Nephron progenitor cell (in vitro differentiated cells): ENCODE data around the gene IFNA14.
"Not testable (repeated sequence)": the region's sequence is repeated elsewhere in the genome, so short reads cannot be mapped to it uniquely, and the experiment has no call there.

ENCODE experiments used
- DNase-seq: peaks from one replicate; pipeline ENCODE4 v3.0.0; 2021
- H3K27ac Mint-ChIP-seq: 2 replicates; pipeline ENCODE4 v1.8.0; 2021; ENCODE audit warnings: mild to moderate bottlenecking, moderate library complexity, mixed read lengths
- H3K27me3 Mint-ChIP-seq: 2 replicates; pipeline ENCODE4 v1.8.0; 2021; ENCODE audit warnings: mild to moderate bottlenecking, low read depth, mixed read lengths; ENCODE audit not compliant: poor library complexity
- H3K36me3 Mint-ChIP-seq: 2 replicates; pipeline ENCODE4 v1.8.0; 2021; ENCODE audit warnings: low read depth, mixed read lengths
- H3K4me1 Mint-ChIP-seq: 2 replicates; pipeline ENCODE4 v1.8.0; 2021; ENCODE audit warnings: mixed read lengths
- H3K4me3 Mint-ChIP-seq: 2 replicates; pipeline ENCODE4 v1.8.0; 2021; ENCODE audit warnings: mild to moderate bottlenecking, moderate library complexity, mixed read lengths
- H3K9me3 Mint-ChIP-seq: 2 replicates; pipeline ENCODE4 v1.8.0; 2021; ENCODE audit warnings: mild to moderate bottlenecking, moderate library complexity, mixed read lengths
- TF ChIP-seq, protein P1 (sequence below): fragments of 200-600 bp; sonication (generic); IDR thresholded peaks from 2 replicates; pipeline ENCODE4 v1.5.0; 2021; ENCODE audit warnings: antibody characterized with exemption

The IFNA14 gene

GRCh38 chr9:21251638-21252037 is 11.8 kb upstream of the IFNA14 start:
- Mint-ChIP-seq H3K9me3 (no peaks in the 10 kb centered on the region), H3K36me3 (no peaks in the 10 kb centered on the region), H3K27me3 (peaks cover 43% of the 10 kb centered on the region), H3K4me3 (no peak overlapping the region), H3K4me1 (peaks cover 15% of the 10 kb centered on the region), H3K27ac (no peak overlapping the region)
- DNase-seq, result no peak
- TF ChIP-seq, protein P1, sequence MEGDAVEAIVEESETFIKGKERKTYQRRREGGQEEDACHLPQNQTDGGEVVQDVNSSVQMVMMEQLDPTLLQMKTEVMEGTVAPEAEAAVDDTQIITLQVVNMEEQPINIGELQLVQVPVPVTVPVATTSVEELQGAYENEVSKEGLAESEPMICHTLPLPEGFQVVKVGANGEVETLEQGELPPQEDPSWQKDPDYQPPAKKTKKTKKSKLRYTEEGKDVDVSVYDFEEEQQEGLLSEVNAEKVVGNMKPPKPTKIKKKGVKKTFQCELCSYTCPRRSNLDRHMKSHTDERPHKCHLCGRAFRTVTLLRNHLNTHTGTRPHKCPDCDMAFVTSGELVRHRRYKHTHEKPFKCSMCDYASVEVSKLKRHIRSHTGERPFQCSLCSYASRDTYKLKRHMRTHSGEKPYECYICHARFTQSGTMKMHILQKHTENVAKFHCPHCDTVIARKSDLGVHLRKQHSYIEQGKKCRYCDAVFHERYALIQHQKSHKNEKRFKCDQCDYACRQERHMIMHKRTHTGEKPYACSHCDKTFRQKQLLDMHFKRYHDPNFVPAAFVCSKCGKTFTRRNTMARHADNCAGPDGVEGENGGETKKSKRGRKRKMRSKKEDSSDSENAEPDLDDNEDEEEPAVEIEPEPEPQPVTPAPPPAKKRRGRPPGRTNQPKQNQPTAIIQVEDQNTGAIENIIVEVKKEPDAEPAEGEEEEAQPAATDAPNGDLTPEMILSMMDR, result no peak

GRCh38 chr9:21251190-21251589 is 11.4 kb upstream of the IFNA14 start:
- TF ChIP-seq, protein P1, result no peak

GRCh38 chr9:21244836-21245235 is 5.0 kb upstream of the IFNA14 start:
- H3K36me3 Mint-ChIP-seq, result no peaks in the 10 kb centered on the region
- H3K4me1 Mint-ChIP-seq, result no peaks in the 10 kb centered on the region
- peaks cover 4% of the 10 kb centered on the region for H3K27me3 Mint-ChIP-seq
- peaks cover 5% of the 10 kb centered on the region for H3K9me3 Mint-ChIP-seq
- no peak for DNase-seq
- no peak overlapping the region for H3K4me3 Mint-ChIP-seq
- TF ChIP-seq, protein P1, result no peak
- H3K27ac Mint-ChIP-seq, result no peak overlapping the region

More at GRCh38 chr9:21251190-21251589, 11.4 kb upstream of the IFNA14 start:
- H3K9me3 Mint-ChIP-seq, result peaks cover 3% of the 10 kb centered on the region
- H3K27me3 Mint-ChIP-seq, result peaks cover 39% of the 10 kb centered on the region
- peaks cover 12% of the 10 kb centered on the region for H3K4me1 Mint-ChIP-seq
- no peak for DNase-seq
- no peak overlapping the region for H3K4me3 Mint-ChIP-seq
- H3K36me3 Mint-ChIP-seq, result no peaks in the 10 kb centered on the region
- no peak overlapping the region for H3K27ac Mint-ChIP-seq

DNA sequence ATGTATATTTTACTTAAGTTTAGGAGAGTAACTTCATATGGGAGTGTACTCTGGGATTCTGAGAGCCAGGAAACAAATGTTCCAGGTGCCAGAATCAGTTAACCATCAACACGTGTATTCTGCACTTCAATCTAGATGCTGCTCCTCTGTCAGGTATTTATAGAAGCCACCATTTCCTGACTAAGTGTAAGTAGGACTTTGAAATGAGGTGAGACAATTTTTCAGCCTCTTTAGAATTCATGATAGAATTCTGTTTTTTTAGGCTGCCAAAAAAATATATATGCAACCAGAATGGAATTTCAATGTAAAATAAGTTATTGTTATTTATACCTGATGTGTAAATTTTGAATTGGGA is 3.5 kb downstream of the IFNA14 start:
- peaks cover 27% of the 10 kb centered on the region for H3K27me3 Mint-ChIP-seq
- H3K27ac Mint-ChIP-seq, H3K36me3 Mint-ChIP-seq, H3K9me3 Mint-ChIP-seq, DNase-seq, H3K4me1 Mint-ChIP-seq, H3K4me3 Mint-ChIP-seq: not testable (repeated sequence)

DNA sequence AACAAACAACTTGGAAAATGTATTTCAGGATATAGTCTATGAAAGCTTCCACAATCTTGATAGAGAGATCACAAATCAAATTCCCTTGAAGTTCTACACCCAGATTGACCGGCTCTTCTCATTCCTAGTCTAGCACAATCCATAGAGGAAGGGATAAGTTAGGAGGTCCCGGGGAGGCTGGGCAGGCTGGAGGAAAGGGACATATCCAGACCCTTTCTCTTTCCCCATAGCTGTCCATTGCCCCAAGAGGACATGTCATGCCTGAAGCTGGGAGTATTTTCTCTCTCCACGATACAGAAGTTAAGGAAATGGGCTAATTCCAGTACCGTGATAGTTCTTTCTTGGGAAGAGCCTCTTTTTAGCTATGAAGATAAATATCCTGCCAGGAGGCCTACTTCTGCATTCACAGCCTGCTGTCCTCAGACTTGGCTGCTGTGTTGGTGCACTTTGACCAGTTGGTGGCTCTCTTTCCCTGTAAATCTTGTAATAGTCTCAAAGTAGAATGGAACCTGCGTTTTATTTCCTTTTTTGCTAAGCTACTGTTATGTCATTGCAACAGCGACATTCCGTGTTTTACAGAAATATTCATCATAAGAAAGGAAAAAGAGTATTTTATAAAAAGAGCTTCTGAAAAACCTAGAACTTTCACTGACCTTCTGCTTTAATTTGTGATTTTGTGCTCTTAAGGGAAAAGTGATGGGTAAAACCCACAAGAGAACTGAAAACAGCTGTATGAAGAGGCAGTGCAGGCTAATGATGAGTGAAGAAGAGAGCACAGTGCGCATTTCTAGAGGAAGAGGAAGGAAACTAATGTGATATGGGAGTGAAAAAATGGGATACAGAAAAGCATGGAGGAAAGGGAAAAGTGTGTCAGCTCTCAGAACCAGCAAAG is 4.1 kb downstream of the IFNA14 start:
- H3K36me3 Mint-ChIP-seq, H3K9me3 Mint-ChIP-seq, H3K27ac Mint-ChIP-seq, H3K4me3 Mint-ChIP-seq, H3K4me1 Mint-ChIP-seq: not testable (repeated sequence)
- TF ChIP-seq, protein P1, result peak; percentile 55
- DNase-seq, result peak; percentile 18
- peaks cover 28% of the 10 kb centered on the region for H3K27me3 Mint-ChIP-seq

DNA sequence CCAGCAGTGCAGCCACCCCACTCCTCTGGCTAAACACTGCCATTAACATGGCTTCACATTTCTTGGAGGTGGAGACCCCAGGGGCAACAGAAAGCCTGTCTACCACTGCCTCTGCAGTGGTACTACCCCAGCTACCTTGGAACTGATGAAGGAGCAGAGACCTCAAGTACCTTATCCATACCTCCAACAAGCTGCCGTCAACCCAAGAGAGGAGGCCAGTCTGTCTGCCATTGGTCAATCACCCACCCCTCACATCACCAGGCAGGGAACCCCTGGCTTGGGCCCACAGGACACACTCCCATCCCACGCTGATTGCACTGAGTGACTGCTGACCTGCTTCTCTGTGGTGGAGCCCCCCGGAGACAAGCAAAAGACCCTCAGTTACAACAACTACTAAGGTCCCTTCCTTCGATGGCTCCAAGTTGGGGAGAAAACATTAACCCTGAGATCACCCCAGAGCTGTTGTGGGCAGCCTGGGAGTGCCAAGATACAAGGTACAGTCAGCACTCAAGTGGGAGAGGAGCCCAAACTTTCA is 5.6 kb downstream of the IFNA14 start:
- H3K36me3 Mint-ChIP-seq, result no peaks in the 10 kb centered on the region
- peaks cover 28% of the 10 kb centered on the region for H3K27me3 Mint-ChIP-seq
- no peak overlapping the region for H3K4me3 Mint-ChIP-seq
- H3K27ac Mint-ChIP-seq, result no peak overlapping the region
- no peaks in the 10 kb centered on the region for H3K4me1 Mint-ChIP-seq
- TF ChIP-seq, protein P1, result no peak
- H3K9me3 Mint-ChIP-seq, result no peaks in the 10 kb centered on the region
- no peak for DNase-seq
